GM18909 (cell line): Measurements from ENCODE around the gene OR4N2.
"Not testable (repeated sequence)": the region's sequence is repeated elsewhere in the genome, so short reads cannot be mapped to it uniquely, and the experiment has no call there.

Source experiments
- ATAC-seq: cut with Tn5 transposase; IDR thresholded peaks from one replicate; pipeline ENCODE4 v1.9.1; 2021; ENCODE audit warnings: mild to moderate bottlenecking; ENCODE audit not compliant: unreplicated experiment, poor library complexity

OR4N2 gene

DNA sequence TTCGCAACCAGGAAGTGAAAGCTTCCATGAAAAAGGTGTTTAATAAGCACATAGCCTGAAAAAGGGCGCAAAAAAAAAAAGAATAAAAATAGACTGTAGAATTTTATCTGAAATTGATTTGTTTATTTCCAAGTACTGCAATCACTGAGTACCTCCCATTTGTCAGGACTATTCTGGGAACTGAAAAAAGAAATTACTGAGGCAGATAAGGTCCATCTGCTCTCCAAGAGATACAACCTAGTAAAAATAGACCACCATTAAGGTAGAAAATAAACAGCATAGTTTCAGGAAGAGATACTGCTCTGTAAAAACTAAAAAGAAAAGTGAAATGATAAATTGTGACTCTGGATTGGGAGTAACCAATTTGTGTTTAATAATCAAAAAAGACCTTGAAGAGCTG is 24.7 kb downstream of the OR4N2 start:
- ATAC-seq = no peak

- not testable (repeated sequence) for ATAC-seq
Observed at GRCh38 chr14:19834203-19834848, 30.8 kb downstream of the OR4N2 start.

DNA sequence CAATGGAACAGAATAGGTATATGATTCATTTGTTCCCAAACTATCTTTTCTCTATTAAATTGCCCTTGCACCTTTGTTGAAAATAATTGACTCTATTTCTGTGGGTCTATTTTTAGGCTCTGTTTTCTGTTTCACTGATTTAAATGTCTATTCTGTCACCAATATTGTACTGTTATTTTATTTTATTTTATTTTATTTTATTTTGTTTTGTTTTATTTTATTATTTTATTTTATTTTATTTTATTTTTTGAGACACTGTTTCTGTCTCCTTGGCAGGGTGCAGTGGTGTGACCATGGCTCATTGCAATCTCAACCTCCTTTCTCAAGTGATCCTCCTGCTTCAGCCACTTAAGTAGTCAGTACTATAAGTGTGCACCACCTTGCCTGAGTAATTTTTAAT is 34.9 kb downstream of the OR4N2 start:
- no peak for ATAC-seq

- ATAC-seq = no peak
Observed at GRCh38 chr14:19851365-19851764, 47.8 kb downstream of the OR4N2 start.

GRCh38 chr14:19866061-19866669 is 62.6 kb downstream of the OR4N2 start:
- not testable (repeated sequence) for ATAC-seq

DNA sequence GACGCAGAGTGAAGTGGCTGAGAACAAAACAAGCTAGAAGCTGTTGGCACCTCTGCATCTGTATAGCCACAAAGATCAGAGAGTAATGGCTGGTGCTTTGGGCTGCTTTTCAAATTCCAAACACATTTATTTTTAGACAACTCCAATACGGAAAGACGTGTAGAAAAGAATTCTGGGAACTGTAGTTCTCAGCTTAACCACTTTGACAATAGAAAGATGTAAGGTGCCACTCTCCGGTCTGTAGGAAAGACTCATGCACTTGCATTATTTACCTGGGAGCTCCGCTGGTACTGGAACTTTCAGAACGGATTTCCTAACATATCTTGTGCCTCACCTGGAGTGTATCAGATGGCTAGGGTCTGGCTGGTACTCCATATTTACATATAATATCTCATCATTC is 69.6 kb downstream of the OR4N2 start:
- ATAC-seq = no peak

DNA sequence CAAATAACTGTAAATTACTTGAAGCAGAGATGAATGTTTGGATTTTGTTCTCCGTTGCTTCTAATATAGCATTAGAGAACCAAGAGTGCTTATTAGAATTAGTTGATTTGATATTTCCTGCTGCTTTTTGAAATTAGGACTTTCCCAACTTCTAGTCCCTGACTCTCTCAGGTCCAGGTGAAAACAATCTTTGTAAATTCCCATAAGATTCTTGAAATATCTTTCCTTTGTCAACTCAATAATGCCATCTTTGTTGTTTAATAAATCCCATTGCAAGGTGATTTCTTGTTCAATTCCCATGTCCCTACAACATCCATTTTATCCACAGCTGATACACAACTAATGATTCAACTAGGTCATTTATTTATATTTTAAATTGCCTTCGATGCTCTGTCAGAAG is 71.3 kb downstream of the OR4N2 start, which contains the start of gene OR4K2:
Gene OR4K2 (plus strand): TSS at position 301 of the 400 bp plus-strand sequence. CDS start 1,126 bp downstream, outside the sequence.
- no peak for ATAC-seq

DNA sequence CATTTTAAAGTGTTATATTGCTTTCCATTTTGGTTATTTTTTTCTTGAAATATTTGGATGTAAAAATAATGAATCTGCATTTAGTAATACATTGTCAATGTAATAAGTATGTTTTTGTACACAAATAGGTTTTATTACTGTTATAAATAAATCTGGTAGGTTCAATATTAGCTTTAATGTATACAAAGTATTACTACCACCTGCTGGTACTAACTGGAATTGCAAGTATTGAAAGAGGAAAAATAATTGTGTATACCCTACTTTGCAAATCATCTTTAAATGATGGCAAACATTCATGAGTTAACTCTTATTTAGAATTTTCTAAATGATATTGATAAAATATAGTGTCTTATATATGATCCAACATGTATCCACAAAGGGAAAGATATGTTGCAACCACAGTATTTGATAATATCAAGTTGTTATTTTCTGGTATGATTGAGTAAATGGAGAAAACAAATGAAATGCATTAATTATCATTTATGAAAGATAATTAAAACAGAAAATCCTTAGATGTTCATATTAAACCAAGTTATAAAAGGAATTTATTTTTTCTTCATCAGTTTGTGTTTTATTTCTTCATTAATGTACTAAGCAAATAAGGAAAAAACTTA is 74.6 kb downstream of the OR4N2 start:
- ATAC-seq = no peak
